HS-5 (cell line): ENCODE measurements around the gene ACOT7.

Source experiments
- DNase-seq: peaks from one replicate; pipeline ENCODE4 v3.0.0-alpha.2; 2012; ENCODE audit warnings: low read depth

ACOT7 gene

DNA sequence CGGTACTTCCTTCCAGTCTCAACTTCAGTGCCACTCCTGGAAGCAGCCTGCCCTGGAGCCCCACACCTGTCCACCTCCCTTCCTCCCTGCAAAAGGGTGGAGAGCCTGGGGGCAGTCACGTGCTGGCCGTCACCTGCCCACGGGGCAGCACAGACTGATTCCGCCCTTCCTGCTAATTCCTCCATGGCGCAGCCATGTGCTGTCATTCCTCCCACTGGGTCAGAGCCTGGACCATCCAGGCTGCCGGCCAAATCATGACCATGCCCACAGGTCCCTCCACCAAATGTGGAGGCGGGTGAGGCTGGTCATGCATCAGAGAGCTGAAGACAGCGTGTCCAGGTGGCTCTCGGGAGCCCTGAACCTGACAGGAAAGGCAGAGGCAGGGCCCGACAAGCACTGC is 108.2 kb downstream of the ACOT7 start:
- DNase-seq: no peak

DNA sequence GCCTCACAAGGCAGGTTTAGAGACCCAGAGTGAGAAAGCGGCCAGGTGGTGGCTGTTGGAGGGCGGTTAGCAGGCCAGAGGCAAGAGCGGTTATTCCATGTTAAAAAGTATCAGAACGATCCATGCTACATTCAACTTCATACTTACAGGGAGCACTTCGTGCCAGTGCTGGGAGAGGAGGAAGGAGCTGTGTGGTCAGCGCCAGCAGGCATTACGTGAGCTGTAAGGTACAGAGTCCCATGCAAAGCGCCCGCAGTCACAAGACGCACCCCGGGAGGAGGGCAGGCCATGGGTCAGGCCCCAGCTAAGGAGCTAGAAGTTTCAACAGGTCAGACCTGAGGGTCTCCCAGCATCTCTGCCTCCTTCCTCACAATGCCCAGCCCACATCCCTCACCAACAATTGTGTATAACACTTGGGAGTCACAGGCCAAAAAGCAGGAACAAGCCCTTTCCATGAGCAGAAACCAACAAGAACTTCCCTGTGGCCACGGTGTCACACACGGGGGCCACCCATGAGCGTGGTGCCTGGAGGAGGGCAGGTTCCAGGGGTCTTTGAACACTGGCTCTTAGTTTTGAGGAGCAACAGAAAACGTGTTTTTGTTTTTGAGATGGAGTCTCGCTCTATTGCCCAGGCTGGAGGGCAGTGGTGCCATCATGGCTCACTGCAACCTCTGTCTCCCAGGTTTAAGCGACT is 110.8 kb downstream of the ACOT7 start:
- no peak for DNase-seq

DNA sequence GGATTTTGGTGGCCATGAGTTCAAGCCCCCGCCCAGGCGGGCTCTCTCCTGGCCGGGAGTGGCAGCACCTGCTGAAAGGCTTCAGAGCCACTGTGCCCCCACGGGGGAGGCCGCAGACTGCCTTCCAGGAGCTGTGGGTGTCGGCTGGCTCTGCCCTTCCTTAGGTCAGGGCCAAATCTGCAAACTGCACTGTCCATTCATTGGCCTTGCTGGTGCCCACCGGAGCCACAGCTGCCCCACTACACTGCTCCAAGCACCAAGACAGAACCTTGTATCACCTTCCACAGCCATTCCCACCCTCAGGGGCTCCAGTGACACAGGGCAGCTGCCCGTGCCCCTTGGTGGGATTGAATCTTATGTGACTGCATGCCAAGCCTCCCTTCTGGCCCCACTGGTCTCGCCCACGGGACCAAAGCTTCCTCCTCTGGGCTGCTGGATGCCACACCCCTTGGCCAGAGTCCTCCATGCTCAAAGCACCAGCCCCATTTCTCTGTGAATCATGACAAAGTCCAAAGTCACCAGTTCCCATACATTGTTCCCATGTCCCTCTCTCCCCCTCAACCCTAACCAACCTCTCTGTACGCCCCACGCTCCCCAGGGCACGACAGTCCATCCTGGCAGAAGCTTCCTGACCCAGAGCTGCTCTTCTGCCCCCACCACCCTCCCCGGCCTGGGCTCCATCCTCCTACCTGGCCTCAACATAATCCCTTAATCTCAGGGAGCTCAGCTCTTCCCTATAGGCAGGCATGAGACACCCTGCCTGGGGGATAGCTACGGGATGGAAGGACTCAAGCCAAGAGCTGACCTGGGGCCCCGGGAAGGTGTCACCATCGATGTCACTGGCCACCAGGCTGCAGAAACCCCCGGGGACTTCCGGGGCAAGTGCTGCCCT is 111.8 kb downstream of the ACOT7 start:
- DNase-seq: no peak

DNA sequence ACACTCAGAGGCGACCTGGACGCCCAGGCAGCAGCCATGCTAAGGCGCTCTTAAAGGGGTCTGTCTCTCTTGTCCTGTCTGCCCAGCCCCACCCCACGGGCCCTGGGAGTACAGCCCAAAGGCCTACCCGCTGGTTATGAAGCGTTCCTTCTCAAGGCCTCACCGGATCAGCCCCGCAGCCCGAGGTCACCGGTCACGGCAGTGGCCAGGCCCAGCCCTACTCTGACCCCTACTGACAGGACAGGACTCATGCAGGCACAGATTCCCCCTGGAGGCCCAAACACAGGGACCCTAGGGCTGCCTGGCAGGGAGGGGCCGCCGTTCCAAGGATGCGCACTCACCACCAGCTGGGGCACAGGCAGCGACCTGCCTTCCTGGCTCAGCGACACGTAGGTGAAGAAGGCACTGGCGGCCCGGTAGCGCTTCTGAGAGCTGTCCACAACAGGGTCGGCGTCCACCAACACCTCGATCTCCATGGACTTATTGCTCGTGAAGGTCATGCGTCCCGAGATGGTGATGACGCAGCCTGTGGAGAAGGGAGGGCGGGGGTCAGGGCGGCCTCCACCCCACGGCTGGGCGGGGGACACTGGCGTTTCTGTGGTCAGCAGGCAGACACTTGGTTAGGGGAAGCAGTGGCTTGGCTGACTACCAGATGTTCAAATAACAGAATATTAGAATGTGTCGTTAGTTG is 112.7 kb downstream of the ACOT7 start:
- DNase-seq: no peak

DNA sequence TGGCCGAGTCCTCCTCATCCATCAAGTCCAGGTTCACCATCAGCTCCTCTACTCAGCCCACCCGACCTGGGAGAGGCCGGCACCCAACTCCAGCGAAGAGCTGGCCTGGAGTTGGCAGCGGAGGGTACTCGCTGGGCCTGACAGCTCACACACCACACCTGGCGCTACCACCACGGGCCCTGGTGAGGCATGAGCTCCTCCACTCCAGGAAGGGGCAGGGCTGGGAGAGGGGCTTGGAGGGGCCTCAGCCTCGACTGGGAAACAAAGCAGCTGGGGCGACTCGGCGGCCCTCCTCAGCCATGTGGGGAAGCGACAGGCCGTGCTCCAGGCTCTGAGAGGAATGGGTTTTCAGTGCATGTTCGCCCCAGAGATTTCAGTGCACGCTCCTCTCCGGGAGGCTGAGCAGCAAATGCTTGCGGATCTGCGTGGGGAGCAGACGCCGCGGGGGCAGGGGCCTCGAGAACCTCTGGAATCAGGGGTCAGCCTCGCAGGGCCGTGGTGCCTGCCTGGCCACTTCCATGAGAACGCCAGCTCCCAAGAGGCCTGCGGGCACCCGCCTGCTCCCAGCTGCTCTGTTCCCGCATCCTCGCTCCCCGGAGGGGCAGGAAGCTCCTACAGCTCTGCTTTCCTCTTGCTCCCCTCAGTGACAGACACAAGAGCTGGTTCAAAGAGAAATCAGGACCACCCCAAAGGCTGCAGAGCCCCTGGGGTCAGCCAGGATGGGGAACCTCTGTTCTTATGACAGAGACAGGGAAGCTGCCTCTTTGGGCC is 113.8 kb downstream of the ACOT7 start:
- no peak for DNase-seq

DNA sequence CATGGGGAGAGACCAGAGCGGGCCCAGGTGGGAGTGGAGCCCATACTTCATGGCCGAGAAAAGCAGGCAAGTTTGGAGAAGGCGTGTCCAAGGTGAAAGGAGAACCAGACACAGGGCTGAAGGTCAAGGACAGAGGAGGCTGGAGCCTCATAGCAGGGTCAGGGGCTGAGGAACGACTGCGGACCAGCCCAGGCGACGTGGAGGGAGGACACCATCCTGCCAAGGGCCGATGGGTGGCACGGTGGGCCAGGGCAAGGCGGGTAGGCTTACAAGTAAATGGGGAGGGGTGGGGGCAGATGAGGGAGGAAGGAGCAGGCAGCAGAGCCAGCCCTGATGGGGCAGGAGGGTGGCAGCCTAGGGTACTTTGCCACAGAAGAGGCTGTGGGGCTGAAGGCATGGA is 114.5 kb downstream of the ACOT7 start:
- no peak for DNase-seq

DNA sequence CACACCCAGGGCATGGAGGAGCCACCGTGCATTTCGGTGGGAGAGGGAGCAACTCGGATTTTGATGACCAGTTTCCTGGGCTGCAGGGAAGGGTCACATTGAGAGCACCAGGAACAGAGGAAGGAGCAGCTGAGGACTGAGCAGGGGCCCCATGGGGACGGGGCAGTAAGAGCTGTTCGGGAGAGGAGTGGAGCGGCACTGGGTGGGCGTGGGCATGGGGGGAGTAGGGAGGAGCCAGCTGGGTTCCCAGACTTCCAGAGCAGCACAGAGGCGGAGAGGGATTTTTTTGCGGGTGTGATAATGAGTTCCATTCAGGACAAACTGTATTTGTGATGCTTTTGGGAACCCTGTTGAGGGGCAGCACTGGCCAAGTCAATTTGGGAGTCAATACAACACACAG is 115.3 kb downstream of the ACOT7 start:
- no peak for DNase-seq

DNA sequence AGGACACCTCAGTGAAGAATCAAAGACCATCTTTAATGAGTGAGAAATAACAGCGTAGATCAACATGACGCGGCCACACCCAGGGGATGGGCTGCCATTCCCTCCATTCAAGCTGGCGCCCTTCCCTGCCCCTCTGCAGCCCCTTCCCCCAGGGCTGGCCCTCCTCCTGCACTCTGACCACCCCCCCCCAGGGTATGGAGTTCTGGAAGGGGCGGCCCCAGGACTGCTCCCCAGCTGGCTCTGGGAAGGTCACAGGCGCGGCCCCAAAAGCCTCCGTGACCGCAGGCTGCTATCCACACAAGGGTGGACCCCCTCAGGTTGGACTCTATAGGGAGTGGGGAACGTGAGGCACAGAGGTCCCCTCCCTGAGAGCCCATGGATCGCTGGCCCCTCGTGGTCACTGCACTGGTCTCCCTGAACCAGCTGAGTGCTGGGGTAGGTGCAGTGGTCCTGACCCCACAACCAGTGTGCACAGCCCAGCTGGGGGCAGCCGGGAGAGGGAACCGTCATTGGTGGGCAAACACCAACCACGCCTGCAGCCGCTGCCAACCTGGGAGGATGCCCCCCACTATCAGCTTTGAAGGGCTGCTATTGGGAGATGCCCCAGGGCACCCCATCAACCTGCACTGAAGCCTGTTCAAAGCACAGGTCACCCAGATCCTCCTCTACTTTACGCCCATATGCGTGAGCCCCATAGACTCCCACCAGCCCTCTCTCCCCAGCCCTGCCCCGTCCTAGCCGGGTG is 116.6 kb downstream of the ACOT7 start:
- no peak for DNase-seq

DNA sequence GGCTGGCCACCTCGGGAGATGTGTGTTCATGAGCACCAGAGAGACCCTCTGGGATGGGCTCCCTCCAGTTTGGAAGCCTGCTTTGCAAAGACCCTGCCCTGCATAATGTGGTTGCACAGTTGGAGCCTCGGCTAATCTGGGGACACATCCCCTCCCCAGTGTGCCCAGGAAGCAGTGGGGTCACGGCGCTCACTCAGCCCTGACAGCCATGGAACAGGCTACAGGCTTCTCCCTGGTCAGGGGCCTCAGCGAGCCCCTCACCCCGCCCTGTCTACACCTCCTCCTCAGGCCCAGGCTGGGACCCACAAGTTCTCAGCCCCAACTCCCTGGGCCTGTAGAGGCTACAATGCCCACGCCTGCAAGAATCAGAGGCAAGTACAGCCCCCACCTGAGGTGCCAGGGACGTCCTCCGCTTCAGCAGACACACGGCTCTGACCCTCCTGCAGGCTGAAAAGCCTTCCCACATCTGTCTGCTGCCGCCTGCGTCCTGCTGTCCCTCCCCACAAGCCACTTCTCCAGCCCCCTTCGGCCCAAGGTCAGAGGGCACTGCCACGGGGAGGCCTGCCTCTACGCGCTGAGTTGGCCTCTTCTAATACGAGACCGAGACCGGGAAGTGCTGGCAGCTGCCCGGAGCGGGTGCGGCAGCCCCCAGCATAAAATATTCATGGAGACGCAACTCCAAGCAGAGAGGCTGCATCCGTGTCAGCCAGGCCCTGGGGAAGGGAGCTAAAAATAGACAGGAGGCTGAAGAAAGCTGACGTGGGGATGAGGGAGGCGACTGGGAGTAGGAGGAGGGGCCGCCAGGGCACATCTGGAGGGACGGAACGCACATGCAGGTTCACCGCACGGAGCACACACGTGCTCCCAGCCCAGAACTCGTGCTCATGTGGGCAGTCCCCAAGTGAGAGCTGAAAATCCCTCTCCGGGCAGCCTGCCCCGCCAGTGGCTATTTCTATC is 117.5 kb downstream of the ACOT7 start:
- DNase-seq: no peak

DNA sequence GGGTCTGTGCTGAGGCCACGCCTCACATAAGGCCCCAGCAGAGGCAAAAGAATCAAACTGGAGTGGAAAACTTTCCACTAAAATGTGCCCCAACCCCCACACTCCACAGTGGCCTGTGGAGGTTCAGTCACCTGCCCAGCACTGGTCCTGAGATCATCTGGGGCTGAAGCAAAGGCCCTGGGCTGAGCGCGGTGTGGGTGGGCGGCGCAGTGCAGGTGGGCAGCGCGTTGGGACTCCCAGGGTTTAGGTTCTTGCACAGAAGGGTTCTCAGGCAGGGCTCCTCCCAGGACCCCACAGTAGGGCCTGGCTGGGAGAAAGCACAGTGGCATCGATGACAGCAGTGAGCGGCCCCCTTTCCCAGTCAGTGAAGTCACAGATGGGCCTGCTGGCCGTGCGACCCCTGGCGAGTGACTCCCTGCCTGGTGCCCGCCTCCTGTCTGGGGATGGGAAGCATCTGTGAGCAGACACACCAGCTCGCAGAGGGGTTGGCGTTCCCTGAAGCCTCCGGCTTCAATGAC is 118.9 kb downstream of the ACOT7 start:
- DNase-seq: no peak

DNA sequence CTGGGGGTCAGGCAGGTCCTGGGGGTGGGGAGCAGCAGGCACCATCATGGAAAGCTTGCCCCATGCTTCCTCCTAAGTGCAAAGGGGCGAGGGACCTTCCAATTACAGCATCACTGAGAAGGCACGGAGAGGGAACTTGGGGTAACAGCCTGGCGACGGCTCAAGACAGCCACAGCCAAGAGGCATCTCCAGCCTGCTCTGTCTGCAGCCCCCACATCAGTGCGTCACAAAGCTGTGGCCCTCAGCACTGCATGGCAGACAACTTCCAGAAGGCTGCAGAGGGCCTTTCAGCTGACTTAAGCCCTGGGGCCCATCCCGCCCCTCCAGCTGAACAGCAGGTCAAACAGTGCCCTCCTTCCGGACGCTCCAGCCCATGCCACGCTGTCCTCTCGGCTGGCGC is 119.5 kb downstream of the ACOT7 start:
- no peak for DNase-seq

DNA sequence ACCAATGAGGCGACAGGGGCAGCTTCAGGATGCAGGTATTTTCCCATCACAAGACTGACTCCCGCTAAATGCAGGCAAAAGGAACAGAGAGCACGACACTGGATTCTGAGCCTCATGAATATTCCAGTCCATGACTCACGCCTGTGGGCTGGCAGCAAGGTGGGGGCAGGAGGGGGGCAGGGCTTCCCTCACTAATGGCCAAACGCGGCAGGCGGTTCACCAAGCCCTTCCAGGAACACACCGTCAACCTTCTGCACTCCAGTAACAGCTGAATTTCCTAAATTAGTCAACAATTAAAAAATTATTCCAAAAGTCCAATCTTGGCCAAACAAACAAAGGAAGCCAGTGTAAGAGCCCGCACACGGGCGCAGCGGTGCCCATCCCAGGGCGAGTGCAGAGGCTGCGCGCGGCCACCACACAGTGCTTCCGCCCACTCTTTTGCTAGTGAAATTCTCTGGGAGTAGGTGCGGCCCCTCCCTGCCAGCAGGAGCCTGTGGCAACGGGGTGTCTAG is 120.1 kb downstream of the ACOT7 start:
- DNase-seq: no peak

DNA sequence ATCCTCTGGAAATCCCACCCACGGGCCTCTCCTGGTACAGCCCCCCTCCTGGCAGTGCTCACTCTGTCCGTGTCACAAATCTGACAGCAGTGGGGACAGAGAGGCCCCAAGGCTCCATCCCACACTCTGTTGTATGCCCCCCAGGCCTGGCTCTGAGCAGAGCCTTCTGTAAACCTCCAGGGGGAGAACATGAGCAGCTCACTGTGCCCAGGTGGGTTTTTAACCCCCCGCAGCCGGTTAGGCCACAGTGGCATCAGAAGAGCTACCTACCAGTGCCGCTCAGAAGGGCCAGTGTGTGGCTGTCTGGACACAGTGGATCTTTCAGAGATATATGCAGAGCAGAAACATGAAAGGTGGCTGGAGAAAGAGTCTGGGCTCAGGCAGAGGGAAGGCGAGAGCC is 120.7 kb downstream of the ACOT7 start:
- no peak for DNase-seq

DNA sequence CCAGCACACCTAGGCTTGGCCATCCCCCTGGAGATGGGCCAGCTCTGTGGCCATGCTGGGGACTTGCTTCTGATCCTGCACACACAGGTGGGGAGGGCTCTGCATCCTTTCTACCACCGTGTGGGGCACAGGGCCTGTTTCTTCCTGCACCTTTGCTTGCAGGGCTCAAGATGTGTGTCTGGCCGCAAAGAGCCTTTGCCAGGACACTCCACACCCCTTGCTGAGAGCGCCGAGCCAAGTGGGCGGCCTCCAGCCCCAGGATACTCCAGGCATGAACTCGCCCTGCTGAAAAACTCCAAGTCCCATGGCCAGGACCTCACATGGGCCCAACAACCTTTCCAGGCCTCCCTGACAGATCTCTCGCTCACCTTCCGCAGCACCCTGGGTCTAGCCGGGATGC is 121.1 kb downstream of the ACOT7 start:
- DNase-seq: no peak

DNA sequence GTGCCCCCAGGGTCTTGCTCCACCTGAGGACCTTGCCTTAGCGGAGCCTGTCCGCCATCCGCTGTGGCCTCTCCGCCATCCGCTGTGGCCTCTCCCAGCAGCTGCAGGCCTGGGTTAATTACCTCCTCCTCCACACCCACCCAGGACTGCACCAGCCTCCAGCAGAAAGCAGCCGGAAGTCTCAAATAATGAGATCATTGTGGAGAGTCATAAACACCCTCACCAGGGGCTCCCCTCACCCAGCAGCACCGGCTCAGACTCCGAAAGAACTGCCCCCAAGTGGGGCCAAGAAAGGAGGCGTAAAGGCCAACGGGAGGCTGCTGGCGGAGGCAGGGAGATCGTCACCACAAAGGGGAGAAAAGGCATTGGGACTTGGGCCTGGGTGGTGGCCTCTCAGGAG is 122.0 kb downstream of the ACOT7 start:
- no peak for DNase-seq

DNA sequence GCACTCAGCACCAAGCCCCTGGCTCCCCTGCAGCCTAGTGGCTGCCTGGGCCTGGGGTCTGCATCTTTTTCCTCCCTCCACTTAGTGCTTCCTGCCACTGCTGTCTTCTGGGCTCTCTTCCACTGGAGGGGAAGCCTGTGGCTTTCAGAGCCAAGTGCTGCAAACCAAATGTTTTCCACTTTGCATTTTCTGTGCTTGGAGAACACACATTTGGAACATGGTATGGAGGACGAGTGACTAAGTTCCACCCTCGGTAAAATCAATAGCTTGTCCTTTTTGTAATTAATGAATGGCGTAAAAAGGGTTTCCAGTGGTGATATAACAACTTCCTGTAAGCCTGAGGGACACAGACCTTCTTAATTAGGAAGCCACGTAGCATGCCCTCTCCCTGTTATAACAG is 122.6 kb downstream of the ACOT7 start:
- DNase-seq: no peak

DNA sequence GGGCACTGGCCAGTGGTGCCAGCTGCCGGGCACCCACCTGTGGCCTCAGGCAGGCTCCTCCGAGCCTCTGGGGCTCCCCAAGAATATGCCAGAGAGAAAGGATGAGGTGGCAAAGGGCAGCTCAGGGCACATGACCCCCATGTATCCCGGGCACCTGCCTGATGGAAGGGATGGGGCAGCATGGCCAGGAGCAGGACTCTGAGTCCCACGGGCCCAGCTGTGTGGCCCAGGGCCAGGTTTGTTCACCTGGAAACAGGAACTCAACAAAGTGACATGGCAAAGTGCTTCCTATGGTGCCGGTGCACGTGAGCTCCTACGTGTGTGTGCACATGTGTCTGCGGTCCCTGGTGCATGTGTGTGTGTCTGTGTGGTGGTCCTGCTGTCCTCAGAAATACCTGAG is 123.2 kb downstream of the ACOT7 start:
- DNase-seq: no peak

DNA sequence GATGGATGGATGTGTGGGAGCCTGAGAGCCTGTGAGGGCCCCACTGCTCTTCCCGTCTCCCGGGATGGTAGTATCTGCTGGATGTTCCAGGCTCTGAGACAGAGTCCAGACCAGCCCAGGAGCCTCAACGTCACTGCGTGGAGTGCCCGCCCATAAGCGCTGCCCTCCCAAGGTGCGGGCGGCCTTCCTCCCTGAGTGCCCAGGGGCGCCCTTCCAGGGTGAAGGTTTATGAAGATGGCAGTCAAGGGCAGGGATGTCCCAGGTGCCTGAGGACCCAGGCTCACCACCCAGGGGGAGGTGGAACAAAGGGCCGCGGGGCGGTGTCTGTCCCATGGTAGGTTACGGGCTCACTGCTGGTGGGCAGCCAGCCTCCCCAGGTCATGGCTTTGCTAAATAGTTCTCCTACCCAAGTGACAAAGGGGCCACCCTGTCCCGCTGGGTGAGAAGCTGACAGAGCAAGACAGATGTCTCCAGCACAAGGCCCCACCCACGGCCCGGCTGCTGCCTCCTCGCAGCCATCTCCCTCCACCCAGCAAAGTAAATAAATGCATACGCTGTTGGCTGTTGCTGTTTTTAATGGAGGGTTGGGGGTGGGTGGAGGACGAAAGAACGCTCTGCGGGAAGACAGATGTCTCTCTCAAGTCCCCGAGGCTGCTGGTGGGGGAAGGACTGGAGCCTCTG is 123.7 kb downstream of the ACOT7 start:
- no peak for DNase-seq

DNA sequence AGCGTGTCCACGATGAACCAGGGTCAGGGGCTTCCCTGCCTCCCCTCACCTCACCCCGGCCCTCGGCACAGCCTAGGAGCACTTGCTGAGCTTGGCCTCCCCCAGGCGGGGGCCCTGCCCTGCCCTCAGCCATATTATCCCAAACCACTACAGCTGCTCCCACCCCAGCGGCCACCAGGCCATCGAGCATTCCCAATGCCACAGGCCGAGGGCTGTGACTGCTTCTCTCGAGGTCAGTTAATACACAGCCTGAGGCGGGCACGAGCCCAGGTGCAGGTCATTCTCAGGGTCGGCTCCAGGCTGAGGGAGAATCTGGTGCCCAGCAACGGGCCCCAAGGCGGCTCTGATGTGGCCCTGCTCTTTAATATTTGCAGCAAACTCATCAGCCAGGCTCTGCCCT is 124.3 kb downstream of the ACOT7 start:
- DNase-seq: no peak
